Activated T-cell treated with anti-CD3 and anti-CD28 coated beads, Interleukin-2, amount 50 U/mL, for 48 hours (primary cell): ENCODE results near the gene UTP11.

Experiments used
- DNase-seq, 2 experiments: peaks; one replicate each; pipeline ENCODE4 v3.0.0-alpha.2; 2020

UTP11 gene

DNA sequence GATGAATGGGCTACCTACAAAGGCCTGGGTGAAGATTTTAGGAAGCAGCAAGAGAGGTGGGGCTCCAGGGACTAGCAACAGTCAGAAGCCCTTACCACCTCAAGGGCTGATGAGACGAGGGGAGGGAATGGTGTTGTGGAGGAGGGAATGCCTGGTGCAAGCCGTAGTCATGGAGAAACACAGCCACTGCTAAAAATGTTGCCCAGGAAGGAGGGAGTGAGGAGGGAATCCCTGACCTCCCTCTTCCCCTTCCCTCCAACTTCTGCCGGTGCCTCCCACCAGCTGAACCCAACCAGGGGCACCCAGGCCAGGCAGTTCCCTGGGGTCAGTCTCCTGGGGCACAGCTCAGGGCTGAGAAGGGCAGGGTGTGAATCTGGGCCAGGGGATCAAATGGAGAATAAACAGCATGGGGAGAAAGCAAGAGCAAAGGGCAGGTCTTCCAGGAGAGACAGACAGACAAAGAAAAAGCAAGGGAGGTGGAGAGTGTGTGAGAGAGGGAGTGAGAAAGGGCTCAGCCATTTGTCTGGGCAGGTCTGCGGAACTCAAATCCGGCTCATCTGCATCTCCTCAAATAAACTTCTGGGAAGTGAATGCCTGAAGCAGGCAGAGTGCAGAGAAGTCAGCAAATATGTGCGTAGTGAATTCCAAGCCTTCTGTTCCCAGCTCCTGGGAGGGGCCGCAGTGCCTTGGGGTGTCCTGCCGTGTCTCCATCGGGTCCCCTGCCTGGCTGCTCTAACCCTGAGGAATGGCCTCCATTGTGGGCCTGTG is 61.2 kb downstream of the UTP11 start:
- no peak for DNase-seq

- DNase-seq, result no peak
These were observed 61.8 kb downstream of the UTP11 start for GRCh38 chr1:38074302-38074677.
